OCI-LY7 (cell line): ENCODE data around the gene MLYCD. TPM values are rescaled to one million over a fixed set of nuclear protein-coding genes. Genes with fewer than 3 reads are reported as not detected.

ENCODE experiments used
- BruUV-seq: library from RNA; stranded (reverse); fragments of 400-500 nt; replicated peaks from 2 replicates; lab custom pipeline; 2021; lab: Mats Ljungman, UMichigan
- CTCF ChIA-PET: fragments of 300-600 bp; sonication (Branson Sonifier 250); formaldehyde crosslinking; loops from one replicate; lab custom pipeline; 2022; ENCODE audit warnings: antibody characterized with exemption; ENCODE audit not compliant: unreplicated experiment; lab: Charles Lee
- POLR2A ChIA-PET: fragments of 300-600 bp; sonication (Branson Sonifier 250); formaldehyde crosslinking; loops from one replicate; lab custom pipeline; 2022; ENCODE audit warnings: antibody characterized with exemption; lab: Charles Lee
- DNase-seq: peaks from one replicate; pipeline ENCODE4 v3.0.0-alpha.2; 2015; ENCODE audit warnings: low spot score
- H2AFZ ChIP-seq: fragments of 200-600 bp; sonication (generic), shearing (Covaris generic); 2 replicates; pipeline ENCODE4 v1.6.1; 2014; ENCODE audit warnings: mild to moderate bottlenecking, antibody characterized with exemption, low read length, moderate library complexity
- H3K27ac ChIP-seq: fragments of 200-600 bp; sonication (generic); 2 replicates; pipeline ENCODE4 v1.5.1; 2014; ENCODE audit warnings: mixed run types, low read depth, mild to moderate bottlenecking, moderate library complexity, low read length, inconsistent platforms; ENCODE audit not compliant: poor library complexity, severe bottlenecking
- H3K36me3 ChIP-seq: fragments of 200-600 bp; sonication (generic); 2 replicates; pipeline ENCODE4 v1.6.1; 2014; ENCODE audit warnings: mild to moderate bottlenecking, antibody characterized with exemption, low read length, moderate library complexity, mixed read lengths; ENCODE audit not compliant: insufficient read depth
- H3K4me1 ChIP-seq: fragments of 200-600 bp; sonication (generic); 2 replicates; pipeline ENCODE4 v1.5.1; 2014; ENCODE audit warnings: mild to moderate bottlenecking, low read length; ENCODE audit not compliant: insufficient read depth, poor library complexity, severe bottlenecking
- H3K4me2 ChIP-seq: fragments of 200-600 bp; sonication (generic); 2 replicates; pipeline ENCODE4 v1.6.1; 2014; ENCODE audit warnings: mild to moderate bottlenecking, low read length
- H3K4me3 ChIP-seq: fragments of 200-600 bp; sonication (generic); 2 replicates; pipeline ENCODE4 v1.5.1; 2014; ENCODE audit warnings: mild to moderate bottlenecking, low read depth, low read length; ENCODE audit not compliant: poor library complexity, severe bottlenecking
- H3K79me2 ChIP-seq: fragments of 200-600 bp; sonication (generic); 2 replicates; pipeline ENCODE4 v1.6.1; 2016; ENCODE audit warnings: low read depth, mild to moderate bottlenecking, low read length, moderate library complexity, mixed read lengths; ENCODE audit not compliant: insufficient read depth
- H3K9me2 ChIP-seq: fragments of 200-600 bp; sonication (generic); 2 replicates; pipeline ENCODE4 v1.6.1; 2016; ENCODE audit warnings: mild to moderate bottlenecking, low read length, mixed read lengths; ENCODE audit not compliant: insufficient read depth
- H3K9me3 ChIP-seq: fragments of 200-600 bp; sonication (generic); 2 replicates; pipeline ENCODE4 v1.6.1; 2014; ENCODE audit warnings: mild to moderate bottlenecking, mixed run types, low read length, mixed read lengths
- H4K20me1 ChIP-seq: fragments of 200-600 bp; sonication (generic); 2 replicates; pipeline ENCODE4 v1.6.1; 2014; ENCODE audit warnings: mild to moderate bottlenecking, antibody characterized with exemption, low read length, moderate library complexity, mixed read lengths; ENCODE audit not compliant: insufficient read depth
- CTCF ChIP-seq: fragments of 200-600 bp; sonication (generic); conservative IDR thresholded peaks from 2 replicates; pipeline ENCODE4 v1.5.1; 2014; ENCODE audit warnings: mild to moderate bottlenecking, antibody characterized with exemption, low read length, moderate library complexity, mixed read lengths
- EZH2phosphoT487 ChIP-seq: fragments of 200-600 bp; sonication (generic); IDR thresholded peaks from 2 replicates; pipeline ENCODE4 v1.6.1; 2018; ENCODE audit warnings: low read depth, borderline replicate concordance, mild to moderate bottlenecking, mixed run types, antibody characterized with exemption, low read length, moderate library complexity, mixed read lengths
- intact Hi-C: fragments of 100-400 bp; cut with micrococcal nuclease; formaldehyde crosslinking; loops from one replicate; pipeline ENCODE4 v1.10.0; 2022; ENCODE audit not compliant: unreplicated experiment
- total RNA-seq, 2 experiments: library from RNA; depleted of rRNA in 1 of 2; stranded (reverse); fragments of >200 nt in 1 of 2; shearing (Covaris generic) in 1 of 2; gene quantifications; 2 replicates each; pipeline ENCODE4 v1.2.3, GENCODE V29; 2014 to 2022

The MLYCD gene
- total RNA-seq, 2 experiments from 2014 or later, result 3.5 to 10.9 TPM

- H3K4me1 ChIP-seq, result no peaks in the 10 kb centered on the region
- POLR2A ChIA-PET, result no interaction called here
- intact Hi-C loops, result no loop called here
Observed at GRCh38 chr16:83920894-83921491, 22.1 kb downstream of the MLYCD start.

GRCh38 chr16:83923581-83924365, 24.9 kb downstream of the MLYCD start:
- peaks cover 13% of the 10 kb centered on the region for H3K36me3 ChIP-seq
- ChIA-PET CTCF (no interaction called here), POLR2A (no interaction called here)
- H3K4me2 ChIP-seq, result no peak overlapping the region
- no peak overlapping the region for H2AFZ ChIP-seq
- H4K20me1 ChIP-seq, result no peaks in the 10 kb centered on the region
- no peaks in the 10 kb centered on the region for H3K9me2 ChIP-seq
- H3K9me3 ChIP-seq, result no peaks in the 10 kb centered on the region
- BruUV-seq, result no TSS peak
- TF ChIP-seq EZH2phosphoT487 (no peak), CTCF (no peak)
- DNase-seq, result no peak
- H3K4me1 ChIP-seq, result no peaks in the 10 kb centered on the region
- intact Hi-C loops, result no loop called here
- no peak overlapping the region for H3K27ac ChIP-seq
- H3K4me3 ChIP-seq, result no peak overlapping the region
- H3K79me2 ChIP-seq, result no peaks in the 10 kb centered on the region

More at GRCh38 chr16:83920894-83921491, 22.1 kb downstream of the MLYCD start:
- no TSS peak for BruUV-seq
- CTCF ChIA-PET, result no interaction called here
- H3K9me3 ChIP-seq, result no peaks in the 10 kb centered on the region
- H4K20me1 ChIP-seq, result no peaks in the 10 kb centered on the region
- no peak overlapping the region for H2AFZ ChIP-seq
- no peak overlapping the region for H3K4me2 ChIP-seq
- no peak overlapping the region for H3K27ac ChIP-seq
- H3K79me2 ChIP-seq, result no peaks in the 10 kb centered on the region
- no peak overlapping the region for H3K4me3 ChIP-seq
- H3K9me2 ChIP-seq, result no peaks in the 10 kb centered on the region
- peaks cover 33% of the 10 kb centered on the region for H3K36me3 ChIP-seq
- no peak for DNase-seq
- TF ChIP-seq EZH2phosphoT487 (no peak), CTCF (no peak)

- ChIA-PET POLR2A (interaction anchor here (0.7 kb wide), 1 partner anchor 749 kb away, joined by 3 read pairs; no protein-coding TSS in a partner anchor), CTCF (no interaction called here)
- no peak for TF ChIP-seq EZH2phosphoT487
- no peak for TF ChIP-seq CTCF
- Histone ChIP-seq H2AFZ (no peak overlapping the region), H3K79me2 (no peaks in the 10 kb centered on the region), H3K4me1 (no peaks in the 10 kb centered on the region), H3K36me3 (peaks cover 4% of the 10 kb centered on the region; the same call in 1 of the 2 replicates), H3K9me2 (no peaks in the 10 kb centered on the region), H3K27ac (no peak overlapping the region), H3K4me3 (no peak overlapping the region), H3K9me3 (no peaks in the 10 kb centered on the region), H3K4me2 (no peak overlapping the region), H4K20me1 (no peaks in the 10 kb centered on the region)
- intact Hi-C loops, result no loop called here
- no TSS peak for BruUV-seq
- DNase-seq, result no peak
Observed at GRCh38 chr16:83924686-83925085, 25.8 kb downstream of the MLYCD start.
